OCI-LY7 (cell line): ENCODE results near the gene GPR61.

ENCODE experiments used
- CTCF ChIP-seq: fragments of 200-600 bp; sonication (generic); conservative IDR thresholded peaks from 2 replicates; pipeline ENCODE4 v1.5.1; 2014; ENCODE audit warnings: mild to moderate bottlenecking, antibody characterized with exemption, low read length, moderate library complexity, mixed read lengths
- EZH2phosphoT487 ChIP-seq: fragments of 200-600 bp; sonication (generic); IDR thresholded peaks from 2 replicates; pipeline ENCODE4 v1.6.1; 2018; ENCODE audit warnings: low read depth, borderline replicate concordance, mild to moderate bottlenecking, mixed run types, antibody characterized with exemption, low read length, moderate library complexity, mixed read lengths

- TF ChIP-seq CTCF (no peak), EZH2phosphoT487 (no peak)
These were observed 30.8 kb upstream of the GPR61 start for GRCh38 chr1:109508873-109509175.
